HG03521 (cell line): ENCODE results near the gene OR2T11.
A peak's percentile ranks its signal among the peaks of the same experiment; 100 is the strongest.
"Not testable (repeated sequence)": the region's sequence is repeated elsewhere in the genome, so short reads cannot be mapped to it uniquely, and the experiment has no call there.

Experiments
- ATAC-seq: cut with Tn5 transposase; IDR thresholded peaks from one replicate; pipeline ENCODE4 v1.9.1; 2021; ENCODE audit warnings: mild to moderate bottlenecking, moderate library complexity; ENCODE audit not compliant: unreplicated experiment

Gene OR2T11

GRCh38 chr1:248634991-248635390 lies at the start of gene OR2T11:
TSS of gene OR2T11 (minus strand) at chr1:248635091. CDS start at chr1:248627128, 7,963 bp downstream.
- ATAC-seq = not testable (repeated sequence)

- ATAC-seq = no peak
These were observed 46.8 kb upstream of the OR2T11 start for GRCh38 chr1:248681651-248682050.

- no peak for ATAC-seq
These were observed 35.1 kb upstream of the OR2T11 start for GRCh38 chr1:248670003-248670402.

- ATAC-seq = peak; percentile 86
These were observed 28.8 kb upstream of the OR2T11 start for GRCh38 chr1:248663453-248664328.

- ATAC-seq = not testable (repeated sequence)
These were observed 21.9 kb upstream of the OR2T11 start for GRCh38 chr1:248656797-248657196.

GRCh38 chr1:248655354-248655753 lies 20.5 kb upstream of the OR2T11 start, which contains the start of gene OR2T27:
TSS of gene OR2T27 (minus strand) at chr1:248655528. CDS start at chr1:248650884, 4,644 bp downstream.
- ATAC-seq = not testable (repeated sequence)

GRCh38 chr1:248648770-248649536 lies 14.1 kb upstream of the OR2T11 start:
- not testable (repeated sequence) for ATAC-seq

- not testable (repeated sequence) for ATAC-seq
These were observed 10.3 kb upstream of the OR2T11 start, which contains the start of gene OR2T35 for GRCh38 chr1:248645178-248645577. TSS of gene OR2T35 (minus strand) at chr1:248645278. CDS start at chr1:248639258, 6,020 bp downstream.

GRCh38 chr1:248642971-248643651 lies 8.2 kb upstream of the OR2T11 start:
- ATAC-seq = peak; percentile 60

GRCh38 chr1:248641583-248641982 lies 6.7 kb upstream of the OR2T11 start:
- not testable (repeated sequence) for ATAC-seq

- peak; percentile 38 for ATAC-seq
These were observed 6.0 kb upstream of the OR2T11 start for GRCh38 chr1:248640906-248641305.

GRCh38 chr1:248639652-248640051 lies 4.8 kb upstream of the OR2T11 start:
- not testable (repeated sequence) for ATAC-seq

- ATAC-seq = not testable (repeated sequence)
These were observed 1.7 kb upstream of the OR2T11 start for GRCh38 chr1:248636612-248637011.

- ATAC-seq = no peak
These were observed 3.4 kb downstream of the OR2T11 start for GRCh38 chr1:248631354-248632008.

- ATAC-seq = no peak
These were observed 4.3 kb downstream of the OR2T11 start for GRCh38 chr1:248630551-248630950.

- peak; percentile 80 for ATAC-seq
These were observed 6.7 kb downstream of the OR2T11 start for GRCh38 chr1:248627971-248628844.

GRCh38 chr1:248625971-248626370 lies 8.9 kb downstream of the OR2T11 start:
- ATAC-seq = no peak

GRCh38 chr1:248625166-248625565 lies 9.7 kb downstream of the OR2T11 start:
- no peak for ATAC-seq

GRCh38 chr1:248622570-248623001 lies 12.3 kb downstream of the OR2T11 start:
- ATAC-seq = peak; percentile 92
